ENCODE data around the gene MPDZ.

The MPDZ gene

GRCh38 chr9:13213998-13214397 is 65.5 kb downstream of the MPDZ start:
- no peak for DNase-seq (ENCODE audit: low read depth)
- no peak for TF ChIP-seq CTCF (conservative IDR thresholded peaks at IDR 0.05; ENCODE audit: low read length)
- no peak overlapping the region for H3K4me3 ChIP-seq (ENCODE audit: low read length)

GRCh38 chr9:13213337-13213736 is 66.2 kb downstream of the MPDZ start:
- peak; percentile 43; the same call in 1 of the 2 replicates for TF ChIP-seq CTCF (conservative IDR thresholded peaks at IDR 0.05; ENCODE audit: low read length)
- no peak overlapping the region for H3K4me3 ChIP-seq (ENCODE audit: low read length)
- DNase-seq (ENCODE audit: low read depth), result peak; percentile 40

GRCh38 chr9:13210306-13210705 is 69.2 kb downstream of the MPDZ start:
- no peak overlapping the region for H3K4me3 ChIP-seq (ENCODE audit: low read length)
- no peak for TF ChIP-seq CTCF (conservative IDR thresholded peaks at IDR 0.05; ENCODE audit: low read length)
- no peak for DNase-seq (ENCODE audit: low read depth)

- TF ChIP-seq CTCF (conservative IDR thresholded peaks at IDR 0.05; ENCODE audit: low read length), result no peak
- no peak for DNase-seq (ENCODE audit: low read depth)
- H3K4me3 ChIP-seq (ENCODE audit: low read length), result no peak overlapping the region
These were observed 70.0 kb downstream of the MPDZ start for GRCh38 chr9:13209498-13209897.

- no peak for DNase-seq (ENCODE audit: low read depth)
- no peak for TF ChIP-seq CTCF (conservative IDR thresholded peaks at IDR 0.05; ENCODE audit: low read length)
- H3K4me3 ChIP-seq (ENCODE audit: low read length), result no peak overlapping the region
These were observed 73.7 kb downstream of the MPDZ start for GRCh38 chr9:13205824-13206223.

GRCh38 chr9:13190040-13190439 is 89.5 kb downstream of the MPDZ start:
- H3K4me3 ChIP-seq (ENCODE audit: low read length), result no peak overlapping the region
- DNase-seq (ENCODE audit: low read depth), result no peak
- TF ChIP-seq CTCF (conservative IDR thresholded peaks at IDR 0.05; ENCODE audit: low read length), result no peak

GRCh38 chr9:13189362-13189761 is 90.1 kb downstream of the MPDZ start:
- no peak for DNase-seq (ENCODE audit: low read depth)
- no peak overlapping the region for H3K4me3 ChIP-seq (ENCODE audit: low read length)
- TF ChIP-seq CTCF (conservative IDR thresholded peaks at IDR 0.05; ENCODE audit: low read length), result no peak

All from AG10803 (cell line).